ENCODE results near the gene EXOC6B.

DNA sequence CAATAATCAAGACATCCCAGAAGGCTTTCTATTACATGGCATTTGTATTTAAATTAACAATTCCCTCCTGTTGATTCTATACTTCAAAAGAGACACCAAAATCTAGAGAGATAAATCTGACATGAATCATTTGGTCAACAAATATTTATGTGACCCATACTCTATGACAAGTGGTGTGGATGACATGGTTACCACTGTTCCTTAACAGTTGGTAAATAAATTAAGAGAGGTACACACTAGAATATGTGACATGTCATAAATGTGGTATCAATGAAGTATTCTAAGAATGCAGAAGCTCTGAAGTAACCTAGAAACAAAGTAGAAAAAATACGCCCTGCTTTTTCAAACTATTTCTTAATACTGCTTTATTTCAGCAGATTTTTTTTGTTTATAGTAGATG lies 255.4 kb downstream of the EXOC6B start:
- no peak for TF ChIP-seq ZNF274 (IDR thresholded peaks at IDR 0.05; ENCODE audit: low read depth, low read length)
- TF ChIP-seq SUZ12 (IDR thresholded peaks at IDR 0.05; ENCODE audit: extremely low read depth, insufficient read depth, insufficient read length): no peak
- no peak for TF ChIP-seq YY1 (IDR thresholded peaks at IDR 0.05; ENCODE audit: insufficient read depth, insufficient read length)

Data from NT2/D1 (cell line).